ENCODE data around the gene KCNIP1.
A peak's percentile ranks its signal among the peaks of the same experiment; 100 is the strongest.

The KCNIP1 gene

DNA sequence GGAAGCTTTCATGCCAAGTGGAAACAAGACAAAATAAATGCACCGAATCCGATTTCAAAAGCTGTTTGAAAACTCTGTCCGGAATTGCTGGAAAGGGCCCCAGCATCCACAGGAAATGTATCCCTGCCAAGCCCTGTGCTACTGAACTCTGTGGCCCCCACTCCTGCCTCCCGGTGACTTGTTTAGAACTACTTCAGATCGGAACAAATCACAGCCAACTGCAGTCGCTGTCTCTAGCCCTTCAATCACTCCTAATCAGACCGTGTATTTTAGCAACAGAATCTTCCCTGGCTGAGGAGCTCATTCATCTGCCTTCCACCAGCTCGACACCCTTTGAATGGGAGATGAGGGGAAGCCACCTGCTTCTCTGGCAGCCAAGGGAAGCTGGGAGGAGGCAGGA, 94.1 kb downstream of the KCNIP1 start:
- DNase-seq (ENCODE audit: low read depth): no peak

DNA sequence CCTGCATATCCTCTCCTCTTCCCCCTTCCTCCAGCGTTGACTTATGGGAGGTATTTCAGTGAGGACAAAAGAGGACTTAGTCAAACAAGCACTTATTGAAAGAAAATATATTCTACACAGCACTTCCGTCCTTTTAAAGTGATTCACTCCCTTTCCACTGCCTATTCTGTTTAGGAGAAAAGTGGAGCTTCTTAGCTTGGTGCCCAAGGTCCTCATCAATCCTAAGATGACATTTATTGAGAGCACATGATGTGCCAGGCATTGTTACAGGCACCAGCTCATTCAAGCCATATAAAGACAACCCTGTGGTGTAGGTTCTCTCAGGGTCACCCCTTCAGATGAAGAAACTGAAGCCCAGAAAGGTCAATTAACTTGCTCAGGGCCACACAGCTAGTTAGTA, 95.9 kb downstream of the KCNIP1 start:
- no peak for DNase-seq (ENCODE audit: low read depth)

GRCh38 chr5:170601619-170602018, 97.8 kb downstream of the KCNIP1 start:
- no peak for DNase-seq (ENCODE audit: low read depth)

DNA sequence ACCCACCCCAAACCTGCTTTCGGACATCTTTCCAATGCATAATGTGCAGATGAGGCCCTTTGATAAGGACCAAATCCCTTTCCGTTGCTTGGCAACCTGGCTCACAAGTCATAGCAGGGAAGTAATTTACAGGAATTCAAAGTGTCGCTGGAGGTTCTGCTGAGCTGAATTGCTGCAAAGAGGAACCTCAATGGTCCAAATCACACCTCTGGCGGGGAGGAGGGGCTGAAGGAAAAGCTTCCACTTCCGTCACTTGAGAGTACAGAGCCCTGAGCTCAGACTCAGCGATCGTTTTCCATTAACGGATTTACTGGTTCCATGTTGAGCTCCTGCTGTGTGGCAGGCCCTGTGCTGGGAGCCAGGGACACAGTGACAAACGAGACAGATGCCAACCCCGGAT, 99.3 kb downstream of the KCNIP1 start:
- no peak for DNase-seq (ENCODE audit: low read depth)

GRCh38 chr5:170603578-170604565, 100.1 kb downstream of the KCNIP1 start:
- DNase-seq (ENCODE audit: low read depth): peak; percentile 28

DNA sequence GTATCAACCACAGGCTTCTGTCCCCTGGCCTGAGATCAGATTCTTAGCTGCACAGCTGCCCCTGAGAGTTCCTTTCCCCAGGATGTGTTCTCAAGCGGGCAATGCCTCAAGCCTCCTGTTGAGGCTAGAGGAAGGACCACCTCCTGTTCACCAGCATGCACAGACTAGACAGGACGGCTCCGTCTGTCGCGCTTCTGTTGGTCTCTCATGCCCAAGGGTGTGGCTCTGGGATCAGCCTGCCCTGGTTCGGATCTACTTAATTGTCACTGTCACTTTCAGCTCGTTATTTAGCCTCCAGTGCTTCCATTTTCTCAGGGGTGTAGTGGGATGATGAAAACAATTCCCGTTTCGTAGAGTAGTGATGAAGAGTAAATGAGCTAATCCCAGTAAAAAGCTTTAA, 103.1 kb downstream of the KCNIP1 start:
- no peak for DNase-seq (ENCODE audit: low read depth)

DNA sequence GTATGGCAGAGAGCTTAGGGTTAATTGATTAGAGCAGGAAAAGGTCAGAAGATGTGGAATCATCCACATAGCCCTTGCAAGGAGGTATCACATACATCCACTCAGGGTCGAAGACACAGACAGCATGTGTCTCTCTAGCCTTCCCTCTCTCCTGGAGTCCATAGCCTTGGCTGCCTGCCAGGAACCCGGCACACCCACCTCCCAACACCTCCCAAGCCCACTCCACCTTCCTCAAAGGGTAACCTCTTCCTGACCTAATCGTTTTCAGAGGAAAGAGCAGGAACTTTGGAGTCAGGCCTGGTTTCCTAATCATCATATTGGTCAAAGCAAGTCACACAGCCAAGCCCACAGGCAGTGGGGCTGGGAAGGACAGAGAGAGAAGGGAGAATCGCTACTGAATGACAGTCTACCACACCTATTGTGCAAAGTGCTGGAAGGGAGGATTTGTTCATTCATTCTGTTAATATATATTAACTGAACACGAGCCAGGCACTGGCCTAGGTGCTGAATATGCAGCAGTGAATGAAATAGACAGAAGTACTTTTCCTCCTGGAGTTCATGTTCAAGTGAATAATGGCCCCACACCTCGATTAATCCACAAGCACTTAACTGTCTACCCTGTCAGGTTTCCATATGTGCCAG, 107.8 kb downstream of the KCNIP1 start:
- no peak for DNase-seq (ENCODE audit: low read depth)

DNA sequence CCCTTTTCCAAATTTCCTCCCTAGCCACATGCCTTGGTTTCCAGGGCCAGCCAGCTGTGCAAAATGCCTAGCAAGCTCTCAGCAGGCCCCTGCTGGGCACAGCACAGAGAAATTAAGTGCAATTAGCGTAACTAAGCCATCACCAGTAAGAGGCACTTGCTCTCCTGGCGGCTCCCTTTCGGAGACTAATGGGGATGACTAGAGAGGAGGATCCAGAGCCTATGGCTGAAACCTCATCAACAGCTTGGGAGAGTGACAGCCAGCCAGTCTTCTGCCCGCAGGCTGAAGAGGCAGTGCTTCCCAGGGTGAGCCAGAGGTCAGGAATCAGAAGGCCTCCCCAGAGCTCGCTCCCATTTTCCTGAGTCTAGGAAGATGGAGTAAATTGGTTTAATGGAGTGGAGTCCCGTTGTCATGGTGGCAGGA, 108.4 kb downstream of the KCNIP1 start:
- DNase-seq (ENCODE audit: low read depth): no peak

- no peak for DNase-seq (ENCODE audit: low read depth)
These were observed 110.3 kb downstream of the KCNIP1 start for GRCh38 chr5:170614065-170614490.

GRCh38 chr5:170614720-170615119, 110.9 kb downstream of the KCNIP1 start:
- DNase-seq (ENCODE audit: low read depth): no peak

DNA sequence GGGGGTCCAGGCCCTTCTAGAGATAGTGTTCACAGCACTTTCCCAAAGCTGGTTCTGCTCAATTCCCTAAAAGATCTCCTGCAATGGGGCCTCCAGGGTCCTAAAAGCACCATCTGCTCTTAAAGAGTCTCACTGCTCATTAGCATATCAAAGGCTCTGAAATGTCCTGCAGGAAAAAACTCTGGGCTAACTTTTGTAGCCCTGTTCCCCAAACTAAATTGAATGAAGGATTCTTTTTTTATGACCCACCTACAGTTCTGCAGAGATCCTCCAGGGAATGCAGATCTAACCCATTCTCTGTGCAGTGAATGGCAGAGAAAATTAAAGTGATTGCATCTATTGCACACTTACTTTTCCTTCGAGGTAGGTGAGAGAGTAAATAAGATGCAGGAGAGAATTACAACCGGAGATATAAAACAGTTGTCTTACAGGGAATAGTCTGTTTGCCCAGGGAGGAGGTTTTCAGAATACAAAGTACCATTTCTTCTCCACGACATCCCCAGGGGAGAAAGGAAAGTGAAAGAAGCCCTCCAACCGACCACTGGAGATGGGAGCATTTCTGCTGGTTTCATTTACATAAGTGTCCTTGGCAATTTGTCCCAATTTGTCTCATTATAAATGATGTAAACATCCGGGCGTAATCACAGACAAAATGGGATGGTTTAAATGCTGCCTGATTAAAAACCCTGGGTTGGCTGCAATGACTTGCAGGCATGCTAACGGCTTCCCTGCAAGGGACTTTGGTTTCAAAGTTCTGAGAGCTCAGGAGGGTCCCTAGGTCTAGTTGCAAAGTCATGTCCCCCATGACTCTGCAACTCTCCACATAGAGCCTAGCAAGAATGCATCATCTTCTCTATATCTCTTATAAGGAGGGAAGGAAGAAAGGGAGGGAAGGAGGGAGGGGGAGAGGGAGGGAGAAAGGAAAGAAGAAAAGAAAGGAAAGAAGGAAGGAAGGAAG, 114.0 kb downstream of the KCNIP1 start:
- no peak for DNase-seq (ENCODE audit: low read depth)

DNA sequence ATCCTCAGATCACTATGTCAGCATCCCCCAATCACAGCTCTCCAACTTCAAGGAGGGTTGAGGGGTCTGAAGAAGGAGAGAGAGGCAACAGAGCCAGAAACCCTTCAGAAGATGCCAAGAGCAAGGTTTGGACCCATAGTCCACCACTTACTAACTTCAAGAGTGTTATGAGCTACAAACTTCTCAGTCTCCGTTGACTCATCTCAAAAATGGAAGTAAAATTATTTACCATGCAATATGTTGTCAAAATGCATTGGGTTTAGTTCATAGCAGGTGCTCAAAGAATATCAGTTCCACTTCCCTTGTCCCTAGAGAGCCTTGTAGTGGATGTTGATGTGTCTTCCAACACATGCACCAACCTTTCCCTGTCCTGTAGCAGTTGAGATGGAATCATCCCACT, 116.0 kb downstream of the KCNIP1 start:
- DNase-seq (ENCODE audit: low read depth): no peak

DNA sequence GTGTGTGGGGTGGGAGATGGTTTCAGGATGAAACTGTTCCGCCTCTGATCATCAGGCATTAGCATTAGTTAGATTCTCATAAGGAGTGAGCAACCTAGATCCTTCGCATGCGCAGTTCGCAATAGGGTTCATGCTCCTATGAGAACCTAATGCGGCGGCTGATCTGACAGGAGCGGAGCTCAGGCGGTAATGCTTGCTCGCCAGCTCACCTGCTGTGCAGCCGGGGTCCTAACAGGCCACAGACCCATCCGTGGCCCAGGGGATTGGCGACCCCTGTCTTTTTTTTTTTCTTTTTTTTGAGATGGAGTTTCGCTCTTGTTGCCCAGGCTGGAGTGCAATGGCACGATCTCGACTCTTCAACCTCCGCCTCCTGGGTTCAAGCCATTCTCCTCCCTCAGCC, 119.1 kb downstream of the KCNIP1 start:
- DNase-seq (ENCODE audit: low read depth): no peak

DNA sequence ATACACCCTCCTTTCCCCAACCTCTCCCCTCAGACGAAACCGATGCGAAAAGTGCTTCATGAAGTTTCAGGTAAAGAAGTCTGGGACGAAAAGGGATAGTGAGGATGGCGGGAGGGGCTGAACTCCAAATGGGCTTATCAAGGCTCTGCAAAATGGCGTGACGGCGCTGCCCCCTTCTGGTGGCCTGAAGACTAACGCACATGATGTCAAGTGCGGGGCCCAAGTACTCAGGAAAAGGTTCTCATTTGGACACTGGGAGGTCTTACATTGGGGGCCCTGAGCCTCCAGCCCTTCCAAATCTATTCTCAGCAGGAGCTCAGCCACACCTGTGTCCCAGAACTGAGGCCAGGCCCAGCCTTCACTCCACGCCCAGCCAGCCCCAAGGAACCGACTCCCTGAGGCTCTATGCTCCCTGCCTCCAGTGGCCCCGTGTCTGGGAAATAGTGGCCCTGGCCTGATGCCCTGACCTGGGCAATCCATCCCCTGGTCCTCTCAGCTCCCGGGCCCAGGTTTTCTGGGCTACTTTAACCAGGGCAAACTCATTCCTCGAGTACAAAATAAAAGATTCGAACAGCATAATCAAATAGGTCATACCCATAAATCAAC, 119.9 kb downstream of the KCNIP1 start:
- DNase-seq (ENCODE audit: low read depth): peak; percentile 11

DNA sequence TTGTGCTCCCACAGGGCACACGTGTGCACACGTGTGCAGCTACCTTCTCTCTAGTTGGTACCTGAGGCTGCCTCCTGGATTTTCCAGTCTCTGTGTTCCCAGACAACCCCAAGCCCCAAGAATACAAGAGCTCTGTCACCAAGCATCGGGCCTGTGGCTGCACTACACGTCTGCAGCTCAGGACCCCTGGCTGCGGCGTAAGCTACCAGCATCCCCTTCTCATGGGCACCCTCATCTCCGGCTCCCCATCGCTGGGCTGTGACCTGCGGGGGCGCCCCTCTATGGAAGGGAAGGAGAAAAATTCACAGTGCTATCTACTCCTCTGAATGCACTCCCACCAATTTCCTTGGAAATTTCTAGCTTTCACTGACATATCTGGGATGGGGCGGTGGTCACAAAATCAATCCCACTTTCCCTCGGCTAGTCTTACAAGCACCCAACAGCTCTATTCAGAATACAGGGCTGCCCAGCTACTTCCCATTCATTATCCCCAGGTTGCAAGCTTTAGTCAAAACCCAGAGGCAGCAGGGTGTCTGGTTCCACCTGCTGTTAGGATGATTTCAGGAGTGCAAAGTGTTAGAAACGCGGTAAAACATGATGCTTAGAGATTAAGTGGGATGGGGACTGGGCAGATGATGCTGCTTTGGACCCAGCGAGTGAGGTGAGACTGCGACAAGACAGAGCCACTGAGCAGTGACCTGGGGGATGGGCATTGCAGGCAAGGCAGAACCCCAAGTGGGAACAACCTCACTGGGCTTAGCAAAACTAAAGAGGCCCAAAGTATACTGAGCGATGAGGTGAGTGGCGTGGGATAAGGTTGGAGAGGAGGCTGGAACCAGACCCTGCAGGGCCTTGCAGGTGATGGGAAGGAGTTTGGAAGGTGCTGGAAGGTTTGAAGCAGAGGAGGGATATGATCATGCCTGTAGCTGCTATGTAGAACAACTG, 121.7 kb downstream of the KCNIP1 start:
- no peak for DNase-seq (ENCODE audit: low read depth)

- DNase-seq (ENCODE audit: low read depth): no peak
These were observed 122.8 kb downstream of the KCNIP1 start for GRCh38 chr5:170626507-170627150.

- no peak for DNase-seq (ENCODE audit: low read depth)
These were observed 123.5 kb downstream of the KCNIP1 start for GRCh38 chr5:170627271-170627670.

GRCh38 chr5:170628028-170628427, 124.2 kb downstream of the KCNIP1 start:
- no peak for DNase-seq (ENCODE audit: low read depth)

DNA sequence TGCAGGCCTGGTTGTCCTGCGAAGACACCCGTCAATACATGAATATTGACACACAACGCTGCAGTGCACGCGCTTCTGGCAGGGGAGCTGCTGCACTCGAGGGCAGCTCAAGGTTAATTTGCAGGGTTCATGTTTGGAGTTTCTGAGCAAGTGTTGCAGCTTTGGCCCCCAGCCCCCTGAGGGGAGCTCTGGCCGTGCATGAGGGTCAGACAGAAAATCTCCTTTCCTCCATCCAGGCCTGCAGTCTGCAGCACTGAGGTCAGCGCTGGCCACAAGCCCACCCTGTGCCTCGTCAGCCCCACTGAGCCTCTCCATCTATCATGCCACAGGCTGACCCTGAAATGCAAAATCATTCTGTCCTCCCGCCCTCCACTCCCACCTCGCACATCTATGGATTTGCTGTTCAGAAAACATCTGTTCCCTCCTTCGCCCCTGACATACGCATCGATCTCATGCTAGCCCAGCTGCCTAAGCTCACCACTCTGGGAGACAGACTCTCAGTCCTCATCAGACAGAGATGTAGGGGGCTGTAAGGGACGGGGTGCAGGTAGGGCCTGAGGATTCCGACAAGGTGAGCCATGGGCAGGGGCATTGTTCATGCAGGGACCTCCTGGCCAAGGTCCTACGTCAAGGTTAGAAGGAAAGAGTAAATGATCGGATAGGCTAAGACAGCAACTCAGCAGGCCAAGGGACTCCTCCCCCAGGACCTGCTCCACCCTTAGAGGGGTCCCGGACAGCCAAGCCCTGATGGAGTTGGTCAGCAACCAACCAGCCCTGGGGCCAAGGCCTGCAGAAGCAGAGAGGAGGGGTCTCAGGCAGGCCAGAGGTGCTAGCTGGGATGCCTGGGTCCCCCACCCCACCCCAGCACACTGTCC, 125.1 kb downstream of the KCNIP1 start:
- no peak for DNase-seq (ENCODE audit: low read depth)
